KBM-7 (cell line): ENCODE data around the gene IRF5.
A peak's percentile ranks its signal among the peaks of the same experiment; 100 is the strongest.

ENCODE experiments used
- DNase-seq: peaks from one replicate; pipeline ENCODE4 v3.0.0-alpha.2; 2015
- in situ Hi-C: fragments of 300-500 bp; cut with MboI; formaldehyde crosslinking; loops from 2 replicates; pipeline ENCODE4 v1.14.3; 2020; ENCODE audit warnings: low sequenced_read_pairs, low pct_unique_long_range_greater_than_20kb, mixed read lengths

IRF5 gene

GRCh38 chr7:128918016-128918665 is 19.6 kb upstream of the IRF5 start:
- in situ Hi-C loops, result no loop called here
- DNase-seq, result no peak

GRCh38 chr7:128919241-128919640 is 18.5 kb upstream of the IRF5 start:
- DNase-seq, result no peak
- in situ Hi-C loops, result no loop called here

- in situ Hi-C loops, result no loop called here
- DNase-seq, result peak; percentile 23
These were observed 17.6 kb upstream of the IRF5 start for GRCh38 chr7:128919881-128920799.

GRCh38 chr7:128920913-128921582 is 16.7 kb upstream of the IRF5 start:
- in situ Hi-C loops, result no loop called here

GRCh38 chr7:128921866-128922440 is 15.8 kb upstream of the IRF5 start:
- DNase-seq, result no peak
- in situ Hi-C loops, result no loop called here

More at GRCh38 chr7:128920913-128921582, 16.7 kb upstream of the IRF5 start:
- DNase-seq, result no peak

- in situ Hi-C loops, result no loop called here
- DNase-seq, result no peak
These were observed 15.0 kb upstream of the IRF5 start for GRCh38 chr7:128922496-128923410.

- in situ Hi-C loops, result no loop called here
- no peak for DNase-seq
These were observed 14.3 kb upstream of the IRF5 start for GRCh38 chr7:128923411-128923800.

- in situ Hi-C loops, result no loop called here
- no peak for DNase-seq
These were observed 12.8 kb upstream of the IRF5 start for GRCh38 chr7:128924707-128925588.

- DNase-seq, result no peak
- in situ Hi-C loops, result no loop called here
These were observed 9.4 kb upstream of the IRF5 start for GRCh38 chr7:128928159-128928813.

- in situ Hi-C loops, result no loop called here
These were observed 8.6 kb upstream of the IRF5 start for GRCh38 chr7:128928882-128929788.

GRCh38 chr7:128931190-128931798 is 6.4 kb upstream of the IRF5 start:
- in situ Hi-C loops, result no loop called here

More at GRCh38 chr7:128928882-128929788, 8.6 kb upstream of the IRF5 start:
- no peak for DNase-seq

GRCh38 chr7:128931965-128932861 is 5.5 kb upstream of the IRF5 start:
- in situ Hi-C loops, result no loop called here

More at GRCh38 chr7:128931190-128931798, 6.4 kb upstream of the IRF5 start:
- no peak for DNase-seq

GRCh38 chr7:128932862-128933179 is 4.9 kb upstream of the IRF5 start:
- DNase-seq, result no peak
- in situ Hi-C loops, result no loop called here

More at GRCh38 chr7:128931965-128932861, 5.5 kb upstream of the IRF5 start:
- DNase-seq, result no peak

- in situ Hi-C loops, result no loop called here
- DNase-seq, result peak; percentile 77
These were observed 4.4 kb upstream of the IRF5 start for GRCh38 chr7:128933180-128933891.
